Glutamatergic neuron (in vitro differentiated cells): ENCODE measurements around the gene C6. TPM values are rescaled to one million over a fixed set of nuclear protein-coding genes. Genes with fewer than 3 reads are reported as not detected.
"Not testable (repeated sequence)": the region's sequence is repeated elsewhere in the genome, so short reads cannot be mapped to it uniquely, and the experiment has no call there.

Source experiments
- DNase-seq: peaks from one replicate; pipeline ENCODE4 v3.0.0; 2022
- H3K27ac Mint-ChIP-seq: one replicate; pipeline ENCODE4 v1.8.0; 2020; ENCODE audit warnings: mild to moderate bottlenecking, mixed read lengths, inconsistent platforms; ENCODE audit not compliant: unreplicated experiment
- H3K27me3 Mint-ChIP-seq: one replicate; pipeline ENCODE4 v1.8.0; 2020; ENCODE audit warnings: mild to moderate bottlenecking, moderate library complexity, mixed read lengths, inconsistent platforms; ENCODE audit not compliant: unreplicated experiment
- H3K36me3 Mint-ChIP-seq: one replicate; pipeline ENCODE4 v1.8.0; 2020; ENCODE audit warnings: mild to moderate bottlenecking, mixed read lengths, inconsistent platforms; ENCODE audit not compliant: unreplicated experiment
- H3K4me1 Mint-ChIP-seq: one replicate; pipeline ENCODE4 v1.8.0; 2020; ENCODE audit warnings: mild to moderate bottlenecking, low read depth, mixed read lengths, inconsistent platforms; ENCODE audit not compliant: unreplicated experiment
- H3K4me3 Mint-ChIP-seq: one replicate; pipeline ENCODE4 v1.8.0; 2020; ENCODE audit warnings: mild to moderate bottlenecking, mixed read lengths, inconsistent platforms; ENCODE audit not compliant: unreplicated experiment
- H3K9me3 Mint-ChIP-seq: one replicate; pipeline ENCODE4 v1.8.0; 2020; ENCODE audit warnings: mild to moderate bottlenecking, moderate library complexity, mixed read lengths, inconsistent platforms; ENCODE audit not compliant: unreplicated experiment
- total RNA-seq: library from RNA; stranded (reverse); fragmentation: NEBNext Ultra II Directional; extraction: Animal tissue kit (Norgen Biotek cat#: 25700); gene quantifications from one replicate; pipeline ENCODE4 v1.2.1, GENCODE V29; 2021; ENCODE audit not compliant: unreplicated experiment
- TF ChIP-seq, protein P1 (sequence below): fragments of 200-600 bp; sonication (generic); IDR thresholded peaks from one replicate; pipeline ENCODE4 v1.5.0; 2021; ENCODE audit not compliant: partially characterized antibody, unreplicated experiment

C6 gene
- total RNA-seq, 1 donor from 2014 or later, result not detected

DNA sequence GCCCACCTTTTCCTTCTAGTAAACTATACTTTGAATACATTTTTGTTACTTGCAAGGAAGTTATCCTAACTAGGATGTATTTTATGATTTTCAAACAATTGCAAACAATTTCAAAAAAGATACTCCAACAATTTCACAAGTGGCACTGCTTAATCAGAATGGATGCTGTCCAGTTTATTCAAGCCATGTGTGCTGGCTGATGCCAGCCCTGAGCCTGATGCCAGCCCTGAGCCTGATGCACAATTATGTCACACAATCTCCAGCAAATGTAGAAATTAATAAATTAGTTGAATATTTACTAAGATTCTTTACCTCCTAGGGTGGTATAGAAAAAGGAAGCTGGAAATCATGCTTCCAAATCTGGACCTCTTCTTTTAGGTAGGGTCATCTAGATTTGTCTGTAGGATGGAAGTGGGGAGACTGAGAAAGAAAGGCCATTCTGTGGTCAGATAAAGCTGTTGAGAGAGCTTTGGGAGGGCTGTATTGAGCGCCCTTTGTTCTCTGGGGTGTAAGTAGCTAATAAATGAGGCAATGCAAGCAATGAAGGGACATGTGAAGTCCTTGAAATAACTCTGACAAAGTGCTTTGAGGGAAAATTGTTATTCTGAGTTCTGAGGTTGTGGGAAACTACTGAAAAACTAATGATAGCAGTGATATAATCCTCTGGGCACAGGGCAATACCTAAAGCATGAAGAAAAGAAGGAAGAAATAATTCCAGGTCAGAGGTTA is 5.8 kb upstream of the C6 start:
- Mint-ChIP-seq H3K27me3 (no peaks in the 10 kb centered on the region), H3K4me3 (no peak overlapping the region), H3K9me3 (no peaks in the 10 kb centered on the region), H3K27ac (no peak overlapping the region), H3K4me1 (no peaks in the 10 kb centered on the region), H3K36me3 (no peaks in the 10 kb centered on the region)
- TF ChIP-seq, protein P1, sequence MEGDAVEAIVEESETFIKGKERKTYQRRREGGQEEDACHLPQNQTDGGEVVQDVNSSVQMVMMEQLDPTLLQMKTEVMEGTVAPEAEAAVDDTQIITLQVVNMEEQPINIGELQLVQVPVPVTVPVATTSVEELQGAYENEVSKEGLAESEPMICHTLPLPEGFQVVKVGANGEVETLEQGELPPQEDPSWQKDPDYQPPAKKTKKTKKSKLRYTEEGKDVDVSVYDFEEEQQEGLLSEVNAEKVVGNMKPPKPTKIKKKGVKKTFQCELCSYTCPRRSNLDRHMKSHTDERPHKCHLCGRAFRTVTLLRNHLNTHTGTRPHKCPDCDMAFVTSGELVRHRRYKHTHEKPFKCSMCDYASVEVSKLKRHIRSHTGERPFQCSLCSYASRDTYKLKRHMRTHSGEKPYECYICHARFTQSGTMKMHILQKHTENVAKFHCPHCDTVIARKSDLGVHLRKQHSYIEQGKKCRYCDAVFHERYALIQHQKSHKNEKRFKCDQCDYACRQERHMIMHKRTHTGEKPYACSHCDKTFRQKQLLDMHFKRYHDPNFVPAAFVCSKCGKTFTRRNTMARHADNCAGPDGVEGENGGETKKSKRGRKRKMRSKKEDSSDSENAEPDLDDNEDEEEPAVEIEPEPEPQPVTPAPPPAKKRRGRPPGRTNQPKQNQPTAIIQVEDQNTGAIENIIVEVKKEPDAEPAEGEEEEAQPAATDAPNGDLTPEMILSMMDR, result no peak
- DNase-seq, result no peak

DNA sequence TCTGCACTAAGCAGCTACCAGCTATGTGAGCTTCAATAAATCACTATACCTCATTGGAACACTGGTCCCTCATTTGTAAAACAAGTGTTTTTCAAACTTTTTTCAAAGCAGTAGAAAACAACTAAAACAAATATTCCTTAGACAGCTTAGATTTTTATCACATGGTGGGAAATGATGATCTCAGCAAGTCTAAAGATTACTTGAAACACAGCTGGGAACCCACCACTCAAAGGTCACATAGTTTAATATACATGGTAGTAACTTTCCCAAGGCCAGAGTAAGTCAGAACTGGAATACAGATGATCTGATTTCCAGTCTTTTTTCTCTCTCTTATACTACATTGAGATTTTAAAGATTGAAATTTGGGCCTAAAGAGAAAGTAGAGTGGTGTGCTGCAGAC is 850 bp upstream of the C6 start:
- peaks cover 1% of the 10 kb centered on the region for H3K9me3 Mint-ChIP-seq
- H3K27ac Mint-ChIP-seq, result no peak overlapping the region
- no peaks in the 10 kb centered on the region for H3K36me3 Mint-ChIP-seq
- no peak overlapping the region for H3K4me3 Mint-ChIP-seq
- no peak for DNase-seq
- no peaks in the 10 kb centered on the region for H3K4me1 Mint-ChIP-seq
- TF ChIP-seq, protein P1, result no peak
- no peaks in the 10 kb centered on the region for H3K27me3 Mint-ChIP-seq

DNA sequence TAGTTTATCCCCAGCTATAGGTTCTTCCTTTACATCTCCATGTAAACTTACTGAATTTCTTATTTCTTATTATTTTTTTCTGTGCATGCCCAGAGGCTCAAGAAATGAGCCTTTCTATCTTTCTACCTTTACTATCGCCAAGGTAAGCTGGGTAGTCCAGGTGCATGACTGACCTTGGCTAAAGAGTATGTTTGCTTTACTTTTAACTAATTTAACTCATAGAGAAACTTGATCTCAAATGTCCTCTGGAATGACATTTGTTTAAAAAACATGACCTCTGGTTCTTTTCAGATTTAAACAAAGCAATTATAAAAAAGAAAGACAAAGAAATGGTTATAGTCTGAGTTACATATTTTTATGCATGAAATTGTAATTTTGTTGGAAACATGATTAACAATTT is 397 bp downstream of the C6 start:
- TF ChIP-seq, protein P1, result no peak
- no peak for DNase-seq
- Mint-ChIP-seq H3K27me3 (no peaks in the 10 kb centered on the region), H3K36me3 (no peaks in the 10 kb centered on the region), H3K9me3 (peaks cover 1% of the 10 kb centered on the region), H3K4me1 (no peaks in the 10 kb centered on the region), H3K27ac (no peak overlapping the region), H3K4me3 (no peak overlapping the region)

DNA sequence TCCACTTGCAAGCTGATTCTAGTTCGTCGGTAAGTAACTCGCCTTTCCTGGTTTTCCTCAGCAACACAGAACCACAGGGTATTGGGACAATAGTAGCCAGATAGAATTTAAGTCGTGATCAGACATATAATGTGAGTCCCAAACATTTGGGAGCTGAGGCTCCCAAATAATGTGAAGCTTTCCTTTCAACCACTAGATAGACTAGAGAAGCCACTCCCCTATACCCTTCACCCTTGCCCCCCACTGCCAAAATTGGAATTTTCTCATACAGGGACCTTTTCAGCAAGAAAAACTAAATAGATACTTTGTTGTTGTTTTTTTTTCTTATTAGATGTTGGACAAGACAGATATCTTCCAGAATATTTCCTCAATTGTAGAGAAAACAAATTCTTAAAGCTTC is 1.9 kb downstream of the C6 start:
- no peaks in the 10 kb centered on the region for H3K4me1 Mint-ChIP-seq
- H3K27me3 Mint-ChIP-seq, result no peaks in the 10 kb centered on the region
- TF ChIP-seq, protein P1, result no peak
- no peak overlapping the region for H3K4me3 Mint-ChIP-seq
- no peak for DNase-seq
- H3K36me3 Mint-ChIP-seq, result no peaks in the 10 kb centered on the region
- H3K9me3 Mint-ChIP-seq, result peaks cover 1% of the 10 kb centered on the region
- no peak overlapping the region for H3K27ac Mint-ChIP-seq

DNA sequence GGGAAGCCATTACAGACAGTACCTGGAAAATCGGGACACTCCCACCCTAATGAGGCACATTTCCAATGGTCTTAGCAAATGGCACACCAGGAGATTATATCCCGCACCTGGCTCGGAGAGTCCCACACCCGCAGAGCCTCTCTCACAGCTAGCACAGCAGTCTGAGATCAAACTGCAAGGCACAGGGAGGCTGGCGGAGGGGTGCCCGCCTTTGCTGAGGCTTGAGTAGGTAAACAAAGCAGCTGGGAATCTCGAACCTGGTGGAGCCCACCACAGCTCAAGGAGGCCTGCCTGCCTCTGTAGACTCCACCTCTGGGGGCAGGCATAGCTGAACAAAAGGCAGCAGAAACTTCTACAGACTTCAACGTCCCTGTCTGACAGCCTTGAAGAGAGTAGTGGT is 7.9 kb downstream of the C6 start:
- not testable (repeated sequence) for H3K9me3 Mint-ChIP-seq, H3K36me3 Mint-ChIP-seq, H3K4me3 Mint-ChIP-seq, DNase-seq, H3K4me1 Mint-ChIP-seq, H3K27me3 Mint-ChIP-seq, H3K27ac Mint-ChIP-seq
